ENCODE data around the gene FAM32A. TPM values are rescaled to one million over a fixed set of nuclear protein-coding genes. Genes with fewer than 3 reads are reported as not detected.

The FAM32A gene
- total RNA-seq, 1 experiment from 2014 or later: 178 TPM

Other genes starting within 250 kb of the FAM32A start
- gene OR10H4, start 236.4 kb upstream of the FAM32A start, total RNA-seq (2014; rRNA removed; shearing (Covaris generic)): not detected in 2 replicates
- gene TPM4, start 108.9 kb upstream of the FAM32A start, total RNA-seq (2014; rRNA removed; shearing (Covaris generic)): 1,087 and 1,450 TPM in 2 replicates
- gene RAB8A, start 73.5 kb upstream of the FAM32A start, total RNA-seq (2014; rRNA removed; shearing (Covaris generic)): 110 and 159 TPM in 2 replicates
- gene HSH2D, start 41.7 kb upstream of the FAM32A start, total RNA-seq (2014; rRNA removed; shearing (Covaris generic)): 11.1 and 12.6 TPM in 2 replicates
- gene CIB3, start 11.9 kb upstream of the FAM32A start, total RNA-seq (2014; rRNA removed; shearing (Covaris generic)): not detected in 2 replicates
- 113 and 140 TPM in 2 replicates for gene AP1M1, start 12.5 kb downstream of the FAM32A start, total RNA-seq (2014; rRNA removed; shearing (Covaris generic))
- 3.1 and 4.0 TPM in 2 replicates for gene KLF2, start 139.4 kb downstream of the FAM32A start, total RNA-seq (2014; rRNA removed; shearing (Covaris generic))